Vagina (tissue), 2 donors: ENCODE results near the gene SPON2. TPM values are rescaled to one million over a fixed set of nuclear protein-coding genes. Genes with fewer than 3 reads are reported as not detected.
A peak's percentile ranks its signal among the peaks of the same experiment; 100 is the strongest.

ENCODE experiments used
- DNase-seq, 2 donors: peaks; one replicate each; pipeline ENCODE4 v3.0.0-alpha.2; 2017; ENCODE audit errors: extremely low spot score in 2 of 2
- H3K27ac ChIP-seq: fragments of 200-600 bp; sonication (generic); one replicate; pipeline ENCODE4 v1.5.1; 2019
- H3K27me3 ChIP-seq: fragments of 200-600 bp; sonication (generic); one replicate; pipeline ENCODE4 v1.5.1; 2019
- H3K36me3 ChIP-seq, 2 donors: fragments of 200-600 bp; sonication (generic); one replicate each; pipeline ENCODE4 v1.5.1; 2017 to 2019
- H3K4me1 ChIP-seq: fragments of 200-600 bp; sonication (generic); one replicate; pipeline ENCODE4 v1.5.1; 2019
- H3K4me3 ChIP-seq, 2 donors: fragments of 200-600 bp; sonication (generic); 1 replicate in 1 of 2; 2 replicates in 1 of 2; pipeline ENCODE4 v1.5.1; 2016 to 2019
- H3K9me3 ChIP-seq: fragments of 200-600 bp; sonication (generic); one replicate; pipeline ENCODE4 v1.5.1; 2019
- POLR2A ChIP-seq, 2 donors: fragments of 450-650 bp; IDR thresholded peaks; one replicate each; pipeline ENCODE4 v1.6.1; 2017; ENCODE audit warnings: antibody characterized with exemption in 2 of 2, mild to moderate bottlenecking in 2 of 2, moderate library complexity in 2 of 2
- POLR2AphosphoS5 ChIP-seq, 2 donors: sonication (generic); formaldehyde crosslinking; IDR thresholded peaks; one replicate each; pipeline ENCODE4 v1.9.0; 2017; ENCODE audit warnings: antibody characterized with exemption in 2 of 2, mild to moderate bottlenecking in 2 of 2, low read depth in 1 of 2; ENCODE audit not compliant: insufficient read depth in 1 of 2
- intact Hi-C: fragments of 100-400 bp; cut with DNase I; formaldehyde crosslinking; loops from one replicate; pipeline ENCODE4 v1.15.1; 2023
- total RNA-seq: library from RNA; depleted of rRNA; stranded (reverse); fragments of >200 nt; gene quantifications from one replicate; pipeline ENCODE4 v1.2.3, GENCODE V29; 2016
- TF ChIP-seq, protein P1 (sequence below), 3 experiments: fragments of 450-650 bp in 2 of 3; fragments of 200-600 bp in 1 of 3; sonication (generic) in 1 of 3; IDR thresholded peaks; one replicate each; pipeline ENCODE4 v1.5.1; 2017 to 2019; ENCODE audit warnings: antibody characterized with exemption in 3 of 3, mild to moderate bottlenecking in 2 of 3, moderate library complexity in 2 of 3

SPON2 gene
- total RNA-seq, 1 donor from 2014 or later: 72.2 TPM

- TF ChIP-seq POLR2AphosphoS5 (IDR thresholded peaks at IDR 0.05; ENCODE audit: insufficient read depth in 1 of 2, low read depth in 1 of 2) (no peak), POLR2A (IDR thresholded peaks at IDR 0.05) (no peak)
- TF ChIP-seq, protein P1, sequence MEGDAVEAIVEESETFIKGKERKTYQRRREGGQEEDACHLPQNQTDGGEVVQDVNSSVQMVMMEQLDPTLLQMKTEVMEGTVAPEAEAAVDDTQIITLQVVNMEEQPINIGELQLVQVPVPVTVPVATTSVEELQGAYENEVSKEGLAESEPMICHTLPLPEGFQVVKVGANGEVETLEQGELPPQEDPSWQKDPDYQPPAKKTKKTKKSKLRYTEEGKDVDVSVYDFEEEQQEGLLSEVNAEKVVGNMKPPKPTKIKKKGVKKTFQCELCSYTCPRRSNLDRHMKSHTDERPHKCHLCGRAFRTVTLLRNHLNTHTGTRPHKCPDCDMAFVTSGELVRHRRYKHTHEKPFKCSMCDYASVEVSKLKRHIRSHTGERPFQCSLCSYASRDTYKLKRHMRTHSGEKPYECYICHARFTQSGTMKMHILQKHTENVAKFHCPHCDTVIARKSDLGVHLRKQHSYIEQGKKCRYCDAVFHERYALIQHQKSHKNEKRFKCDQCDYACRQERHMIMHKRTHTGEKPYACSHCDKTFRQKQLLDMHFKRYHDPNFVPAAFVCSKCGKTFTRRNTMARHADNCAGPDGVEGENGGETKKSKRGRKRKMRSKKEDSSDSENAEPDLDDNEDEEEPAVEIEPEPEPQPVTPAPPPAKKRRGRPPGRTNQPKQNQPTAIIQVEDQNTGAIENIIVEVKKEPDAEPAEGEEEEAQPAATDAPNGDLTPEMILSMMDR (IDR thresholded peaks at IDR 0.05): no peak
- H3K4me3 ChIP-seq: no peak overlapping the region
- H3K9me3 ChIP-seq: no peaks in the 10 kb centered on the region
- DNase-seq: no peak
- intact Hi-C loops: no loop called here
- no peaks in the 10 kb centered on the region for H3K27me3 ChIP-seq
- H3K27ac ChIP-seq: no peak overlapping the region
- H3K36me3 ChIP-seq: peaks cover 0 to 33% of the 10 kb centered on the region in 2 donors
- peaks cover 52% of the 10 kb centered on the region for H3K4me1 ChIP-seq
These were observed 46.5 kb upstream of the SPON2 start for GRCh38 chr4:1218634-1219565.

- TF ChIP-seq, protein P1 (IDR thresholded peaks at IDR 0.05): no peak
- TF ChIP-seq POLR2A (IDR thresholded peaks at IDR 0.05) (no peak), POLR2AphosphoS5 (IDR thresholded peaks at IDR 0.05; ENCODE audit: insufficient read depth in 1 of 2, low read depth in 1 of 2) (no peak)
- H3K27ac ChIP-seq: peak overlapping the region; percentile 3
- peaks cover 0 to 38% of the 10 kb centered on the region in 2 donors for H3K36me3 ChIP-seq
- no peaks in the 10 kb centered on the region for H3K9me3 ChIP-seq
- no peak for DNase-seq
- H3K4me1 ChIP-seq: peaks cover 52% of the 10 kb centered on the region
- H3K27me3 ChIP-seq: no peaks in the 10 kb centered on the region
- no peak overlapping the region for H3K4me3 ChIP-seq
- intact Hi-C loops: no loop called here
These were observed 45.0 kb upstream of the SPON2 start for GRCh38 chr4:1217366-1217765.

DNA sequence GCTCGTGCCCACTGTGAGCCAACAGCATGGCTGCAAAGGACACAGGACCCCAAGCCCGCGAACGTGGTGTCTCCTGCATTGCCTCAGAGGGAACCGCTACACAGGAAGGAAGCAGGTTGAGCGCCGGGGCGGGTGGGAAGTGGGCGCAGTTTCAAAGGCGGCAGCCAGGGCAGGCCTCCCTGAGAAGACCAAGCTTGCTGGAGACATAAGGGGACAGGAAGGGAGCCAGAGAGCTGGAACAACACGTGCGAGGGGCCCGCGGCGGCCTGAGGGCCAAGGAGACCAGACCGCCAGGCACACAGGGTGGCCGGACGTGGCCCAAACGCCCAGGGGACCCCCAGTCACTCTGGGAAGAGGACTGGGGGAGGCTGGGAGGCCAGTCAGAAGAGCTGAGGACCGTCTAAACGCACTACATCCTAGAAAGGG, 44.5 kb upstream of the SPON2 start:
- Histone ChIP-seq H3K27ac (peak overlapping the region; percentile 3), H3K4me3 (no peak overlapping the region), H3K36me3 (peaks cover 0 to 38% of the 10 kb centered on the region in 2 donors), H3K4me1 (peaks cover 53% of the 10 kb centered on the region), H3K27me3 (no peaks in the 10 kb centered on the region), H3K9me3 (no peaks in the 10 kb centered on the region)
- TF ChIP-seq, protein P1 (IDR thresholded peaks at IDR 0.05): no peak
- peak in 1 of 2 donors; percentile 32 for TF ChIP-seq POLR2AphosphoS5 (IDR thresholded peaks at IDR 0.05; ENCODE audit: insufficient read depth in 1 of 2, low read depth in 1 of 2)
- no peak for TF ChIP-seq POLR2A (IDR thresholded peaks at IDR 0.05)
- intact Hi-C loops: no loop called here
- no peak for DNase-seq

- DNase-seq: no peak
- Histone ChIP-seq H3K36me3 (peaks cover 0 to 31% of the 10 kb centered on the region in 2 donors), H3K27ac (no peak overlapping the region), H3K27me3 (no peaks in the 10 kb centered on the region), H3K4me3 (no peak overlapping the region), H3K9me3 (no peaks in the 10 kb centered on the region), H3K4me1 (peaks cover 60% of the 10 kb centered on the region)
- TF ChIP-seq, protein P1 (IDR thresholded peaks at IDR 0.05): no peak
- TF ChIP-seq POLR2AphosphoS5 (IDR thresholded peaks at IDR 0.05; ENCODE audit: insufficient read depth in 1 of 2, low read depth in 1 of 2) (no peak), POLR2A (IDR thresholded peaks at IDR 0.05) (no peak)
- intact Hi-C loops: no loop called here
These were observed 43.8 kb upstream of the SPON2 start for GRCh38 chr4:1216076-1216614.
